Astrocyte of the cerebellum (primary cell): Measurements from ENCODE around the gene S100Z.

Experiments
- DNase-seq: peaks from one replicate; pipeline ENCODE4 v3.0.0-alpha.2; 2011; ENCODE audit warnings: low read depth
- H3K4me3 ChIP-seq: 2 replicates; pipeline ENCODE4 v1.5.1; 2011; ENCODE audit warnings: mild to moderate bottlenecking, low read depth, low read length, moderate library complexity
- CTCF ChIP-seq: IDR thresholded peaks from 2 replicates; pipeline ENCODE4 v1.5.1; 2012; ENCODE audit warnings: low read length, low read depth, moderate library complexity, mild to moderate bottlenecking; ENCODE audit errors: missing control alignments
- in situ Hi-C: cut with HindIII; loops from 2 replicates; pipeline ENCODE4 v1.10.0; 2017; ENCODE audit warnings: low sequenced_read_pairs

The S100Z gene

GRCh38 chr5:76870046-76870445, 20.2 kb downstream of the S100Z start:
- DNase-seq: no peak
- in situ Hi-C loops: no loop called here
- no peak for TF ChIP-seq CTCF
- no peak overlapping the region for H3K4me3 ChIP-seq

DNA sequence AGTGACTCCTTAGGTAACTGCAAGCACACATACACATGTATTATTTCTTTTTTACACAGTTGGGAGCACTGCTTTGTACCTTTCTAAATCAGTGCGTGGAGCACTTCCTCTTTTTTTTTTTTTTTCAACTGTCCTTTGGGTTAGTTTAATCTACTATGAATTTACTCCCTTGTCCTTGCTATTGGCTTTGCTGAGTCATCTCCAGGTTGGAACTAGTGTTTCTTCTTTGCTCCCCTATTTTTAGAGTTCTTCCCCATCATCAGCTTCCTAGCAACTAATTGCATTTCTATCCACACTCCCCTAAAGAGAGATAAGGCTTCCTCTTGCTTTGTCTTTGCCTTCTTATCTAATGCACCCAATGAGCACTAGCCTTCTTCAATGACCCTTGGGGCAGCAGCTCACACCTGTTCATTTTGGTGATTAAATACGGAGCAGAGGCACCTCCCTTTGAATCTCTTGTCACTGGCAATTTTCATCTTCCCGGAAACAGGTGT, 24.3 kb downstream of the S100Z start:
- in situ Hi-C loops: no loop called here
- DNase-seq: no peak
- TF ChIP-seq CTCF: no peak

DNA sequence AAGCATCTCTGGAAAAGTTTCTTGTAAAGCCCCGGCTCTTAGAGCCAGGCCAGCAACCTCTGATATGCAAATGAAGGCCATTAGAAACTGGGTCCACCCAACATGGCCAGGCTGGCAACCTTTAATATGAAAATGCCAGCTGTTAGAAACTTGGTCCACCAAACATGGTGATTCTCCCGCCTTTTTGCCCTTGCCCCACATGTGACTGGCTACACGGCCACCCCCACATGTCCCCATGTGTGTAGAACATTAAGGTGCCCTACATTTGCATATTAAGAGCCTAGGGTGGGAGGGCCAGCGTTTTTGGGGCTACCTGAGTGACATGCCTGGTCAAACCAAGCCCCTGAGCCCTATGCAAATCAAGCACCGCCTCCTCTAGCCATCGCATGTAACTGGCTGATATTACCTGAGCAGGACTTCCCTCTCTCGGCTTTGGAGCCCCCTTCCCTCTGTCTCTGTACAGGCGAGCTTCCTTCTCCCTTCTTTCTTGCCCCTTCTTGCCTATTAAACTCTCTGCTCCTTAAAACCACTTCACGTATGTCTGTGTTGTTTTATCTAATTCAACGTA, 39.0 kb downstream of the S100Z start:
- in situ Hi-C loops: no loop called here
- no peak for DNase-seq
- no peak for TF ChIP-seq CTCF
- H3K4me3 ChIP-seq: no peak overlapping the region

More for the DNA sequence above, 24.3 kb downstream of the S100Z start:
- no peak overlapping the region for H3K4me3 ChIP-seq

DNA sequence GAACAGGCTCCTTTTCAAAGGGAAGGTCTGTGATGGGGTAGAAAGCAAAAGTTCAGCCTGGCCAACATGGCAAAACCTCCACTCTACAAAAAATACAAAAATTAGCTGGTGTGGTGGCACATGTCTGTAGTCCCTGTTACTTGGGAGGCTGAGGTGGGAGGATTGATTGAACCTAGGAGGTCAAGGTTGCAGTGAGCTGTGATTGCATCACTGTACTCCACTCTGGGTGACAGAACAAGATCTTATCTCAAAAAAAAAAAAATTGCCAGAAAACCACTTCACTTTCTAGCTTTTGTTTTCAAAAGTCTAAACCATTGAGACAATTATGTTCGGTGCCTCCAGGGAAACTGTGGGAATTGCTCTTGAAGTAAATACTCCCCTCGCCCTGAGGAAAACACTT, 43.5 kb downstream of the S100Z start:
- no peak overlapping the region for H3K4me3 ChIP-seq
- in situ Hi-C loops: no loop called here
- no peak for TF ChIP-seq CTCF
- DNase-seq: no peak

- in situ Hi-C loops: no loop called here
- no peak for DNase-seq
- no peak overlapping the region for H3K4me3 ChIP-seq
- TF ChIP-seq CTCF: no peak
Measured at GRCh38 chr5:76896196-76896595, 46.4 kb downstream of the S100Z start.

- in situ Hi-C loops: no loop called here
- H3K4me3 ChIP-seq: no peak overlapping the region
- no peak for DNase-seq
- TF ChIP-seq CTCF: no peak
Measured at GRCh38 chr5:76901522-76901921, 51.7 kb downstream of the S100Z start.
